Neuronal stem cell (in vitro differentiated cells): ENCODE measurements around the gene ZMYND10.
"Not testable (repeated sequence)": the region's sequence is repeated elsewhere in the genome, so short reads cannot be mapped to it uniquely, and the experiment has no call there.

Source experiments
- DNase-seq: peaks from one replicate; pipeline ENCODE4 v3.0.0-alpha.2; 2013; ENCODE audit warnings: low spot score
- H2AFZ ChIP-seq: one replicate; pipeline ENCODE4 v1.6.1; 2013; ENCODE audit warnings: mild to moderate bottlenecking, low read length, inconsistent platforms
- H2AK5ac ChIP-seq: 2 replicates; pipeline ENCODE4 v1.6.1; 2013; ENCODE audit warnings: low read depth, mild to moderate bottlenecking, inconsistent platforms, low read length, moderate library complexity, mixed read lengths
- H2BK120ac ChIP-seq: 2 replicates; pipeline ENCODE4 v1.6.1; 2013; ENCODE audit warnings: low read depth, mild to moderate bottlenecking, inconsistent platforms, low read length, moderate library complexity, mixed read lengths
- H2BK12ac ChIP-seq: one replicate; pipeline ENCODE4 v1.6.1; 2013; ENCODE audit warnings: low read length, inconsistent platforms
- H2BK15ac ChIP-seq: 2 replicates; pipeline ENCODE4 v1.6.1; 2013; ENCODE audit warnings: mild to moderate bottlenecking, low read length, inconsistent platforms, mixed read lengths
- H2BK5ac ChIP-seq: one replicate; pipeline ENCODE4 v1.6.1; 2013; ENCODE audit warnings: inconsistent platforms, mild to moderate bottlenecking, low read length, moderate library complexity
- H3K14ac ChIP-seq: one replicate; pipeline ENCODE4 v1.6.1; 2013; ENCODE audit warnings: low read length, inconsistent platforms
- H3K18ac ChIP-seq: 2 replicates; pipeline ENCODE4 v1.6.1; 2013; ENCODE audit warnings: low read length, inconsistent platforms
- H3K23ac ChIP-seq: 2 replicates; pipeline ENCODE4 v1.6.1; 2013; ENCODE audit warnings: low read depth, mild to moderate bottlenecking, mixed read lengths, low read length, inconsistent platforms; ENCODE audit not compliant: poor library complexity
- H3K27ac ChIP-seq: replicated peaks from 3 replicates; pipeline ENCODE4 v1.5.1; 2013; ENCODE audit warnings: low read length, inconsistent platforms
- H3K27me3 ChIP-seq, 3 experiments: 2 replicates each; pipeline ENCODE4 v1.6.1; 2013; ENCODE audit warnings: low read length in 3 of 3, mild to moderate bottlenecking in 2 of 3, inconsistent platforms in 1 of 3, low read depth in 1 of 3, mixed read lengths in 1 of 3, moderate library complexity in 1 of 3; ENCODE audit not compliant: control insufficient read depth in 3 of 3, insufficient read depth in 3 of 3
- H3K36me3 ChIP-seq, 2 donors: replicated peaks in 1 of 2; 2 replicates each; pipeline ENCODE4 v1.6.1; 2013; ENCODE audit warnings: low read length in 2 of 2; ENCODE audit not compliant: control insufficient read depth in 2 of 2, insufficient read depth in 2 of 2
- H3K4ac ChIP-seq: 2 replicates; pipeline ENCODE4 v1.6.1; 2013; ENCODE audit warnings: inconsistent platforms, mild to moderate bottlenecking, low read length, moderate library complexity
- H3K4me1 ChIP-seq, 2 donors: 1 replicate in 1 of 2; 2 replicates in 1 of 2; pipeline ENCODE4 v1.6.1; 2013; ENCODE audit warnings: low read length in 2 of 2, low read depth in 1 of 2; ENCODE audit not compliant: control insufficient read depth in 2 of 2, insufficient read depth in 1 of 2
- H3K4me2 ChIP-seq: one replicate; pipeline ENCODE4 v1.6.1; 2013; ENCODE audit warnings: mild to moderate bottlenecking, low read length, inconsistent platforms; ENCODE audit not compliant: insufficient read depth, poor library complexity, severe bottlenecking
- H3K4me3 ChIP-seq, 2 donors: 2 replicates each; pipeline ENCODE4 v1.5.1; 2013; ENCODE audit warnings: low read length in 2 of 2, mild to moderate bottlenecking in 2 of 2, inconsistent platforms in 1 of 2, moderate library complexity in 1 of 2
- H3K79me1 ChIP-seq: one replicate; pipeline ENCODE4 v1.6.1; 2013; ENCODE audit warnings: low read depth, mild to moderate bottlenecking, inconsistent platforms, low read length, moderate library complexity
- H3K9ac ChIP-seq: one replicate; pipeline ENCODE4 v1.6.1; 2013; ENCODE audit warnings: mild to moderate bottlenecking, low read depth, low read length, inconsistent platforms; ENCODE audit not compliant: poor library complexity
- H3K9me3 ChIP-seq, 2 donors: replicated peaks in 1 of 2; 2 replicates each; pipeline versions ENCODE3 to v1.6.1; 2013; ENCODE audit warnings: low read length in 2 of 2, mild to moderate bottlenecking in 2 of 2, inconsistent platforms in 1 of 2, low read depth in 1 of 2, mixed read lengths in 1 of 2, moderate library complexity in 1 of 2; ENCODE audit not compliant: control insufficient read depth in 2 of 2, insufficient read depth in 1 of 2
- H4K8ac ChIP-seq: one replicate; pipeline ENCODE4 v1.6.1; 2013; ENCODE audit warnings: low read depth, mild to moderate bottlenecking, inconsistent platforms, low read length, moderate library complexity
- H4K91ac ChIP-seq: one replicate; pipeline ENCODE4 v1.6.1; 2013; ENCODE audit warnings: low read length, low read depth, mild to moderate bottlenecking, inconsistent platforms; ENCODE audit not compliant: poor library complexity
- WGBS, 2 donors: extraction: QIAGEN DNeasy Blood & Tissue Kit; methylation state at CpG; one replicate each; pipeline ENCODE4 v1.1.7; 2013; ENCODE audit warnings: missing lambda C conversion rate in 2 of 2, mixed read lengths in 1 of 2; ENCODE audit not compliant: insufficient read length in 2 of 2, insufficient replicate concordance in 1 of 2; ENCODE audit errors: extremely low coverage in 2 of 2; 5-methylcytosine and 5-hydroxymethylcytosine counted together

ZMYND10 gene

GRCh38 chr3:50314342-50314741 is 31.2 kb downstream of the ZMYND10 start:
- Histone ChIP-seq H2BK120ac (no peak overlapping the region), H3K9ac (no peak overlapping the region), H3K4me3 (no peak overlapping the region), H3K9me3 (peaks cover 4 to 8% of the 10 kb centered on the region in 2 donors), H4K91ac (no peak overlapping the region), H4K8ac (no peak overlapping the region), H3K27me3 (no peaks in the 10 kb centered on the region), H3K4ac (no peak overlapping the region), H3K4me2 (no peak overlapping the region), H2AK5ac (no peak overlapping the region), H2BK12ac (no peak overlapping the region), H2BK15ac (no peak overlapping the region), H2BK5ac (peak overlapping the region; percentile 5), H3K14ac (peak overlapping the region; percentile 21), H3K23ac (no peak overlapping the region), H3K36me3 (peaks cover 44 to 56% of the 10 kb centered on the region in 2 donors), H3K27ac (no peak overlapping the region), H3K4me1 (peaks cover 0 to 14% of the 10 kb centered on the region in 2 donors), H3K79me1 (peaks cover 27% of the 10 kb centered on the region), H3K18ac (no peak overlapping the region), H2AFZ (no peak overlapping the region)
- DNase-seq, result no peak
- no CpG with 5 or more reads among the region's 3 CpGs for WGBS, 2 donors

DNA sequence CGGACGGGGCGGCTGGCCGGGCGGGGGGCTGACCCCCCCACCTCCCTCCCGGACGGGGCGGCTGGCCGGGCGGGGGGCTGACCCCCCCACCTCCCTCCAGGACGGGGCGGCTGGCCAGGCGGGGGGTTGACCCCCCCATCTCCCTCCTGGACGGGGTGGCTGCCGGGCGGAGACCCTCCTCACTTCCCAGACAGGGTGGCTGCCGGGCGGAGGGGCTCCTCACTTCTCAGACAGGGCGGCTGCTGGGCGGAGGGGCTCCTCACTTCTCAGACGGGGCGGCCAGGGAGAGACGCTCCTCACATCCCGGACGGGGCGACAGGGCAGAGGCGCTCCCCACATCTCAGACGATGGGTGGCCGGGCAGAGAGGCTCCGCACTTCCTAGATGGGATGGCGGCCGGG is 33.5 kb downstream of the ZMYND10 start:
- not testable (repeated sequence) for H3K9ac ChIP-seq, H3K4me1 ChIP-seq, H3K23ac ChIP-seq, H4K91ac ChIP-seq, H2AFZ ChIP-seq, H3K14ac ChIP-seq, H2BK15ac ChIP-seq, H3K27me3 ChIP-seq, H3K27ac ChIP-seq, H2BK5ac ChIP-seq, H2AK5ac ChIP-seq, H3K18ac ChIP-seq, DNase-seq, H3K4ac ChIP-seq, H2BK120ac ChIP-seq, H2BK12ac ChIP-seq, H4K8ac ChIP-seq, H3K4me3 ChIP-seq, H3K4me2 ChIP-seq
- peaks cover 12% of the 10 kb centered on the region for H3K79me1 ChIP-seq
- H3K9me3 ChIP-seq, result peaks cover 2 to 13% of the 10 kb centered on the region in 2 donors
- no CpG with 5 or more reads among the region's 32 CpGs for WGBS, 2 donors
- peaks cover 23 to 33% of the 10 kb centered on the region in 2 donors for H3K36me3 ChIP-seq

- H3K27me3 ChIP-seq, result no peaks in the 10 kb centered on the region
- H3K4me3 ChIP-seq, result no peak overlapping the region
- no peak overlapping the region for H3K18ac ChIP-seq
- peaks cover 2% of the 10 kb centered on the region in 2 donors for H3K36me3 ChIP-seq
- H3K14ac ChIP-seq, result no peak overlapping the region
- no peak overlapping the region for H2BK5ac ChIP-seq
- DNase-seq, result no peak
- peaks cover 0 to 7% of the 10 kb centered on the region in 2 donors for H3K9me3 ChIP-seq
- no peak overlapping the region for H3K23ac ChIP-seq
- no peak overlapping the region for H2AK5ac ChIP-seq
- H4K8ac ChIP-seq, result no peak overlapping the region
- H3K4me1 ChIP-seq, result peaks cover 8 to 12% of the 10 kb centered on the region in 2 donors
- no peak overlapping the region for H2AFZ ChIP-seq
- H3K27ac ChIP-seq, result no peak overlapping the region
- no peak overlapping the region for H2BK15ac ChIP-seq
- no peak overlapping the region for H2BK12ac ChIP-seq
- no peak overlapping the region for H3K4ac ChIP-seq
- no peak overlapping the region for H4K91ac ChIP-seq
- no peak overlapping the region for H2BK120ac ChIP-seq
- H3K4me2 ChIP-seq, result no peak overlapping the region
- H3K9ac ChIP-seq, result no peak overlapping the region
- H3K79me1 ChIP-seq, result no peaks in the 10 kb centered on the region
Measured at GRCh38 chr3:50304601-50305000, 40.9 kb downstream of the ZMYND10 start.

- H3K27me3 ChIP-seq, result no peaks in the 10 kb centered on the region
- no peaks in the 10 kb centered on the region for H3K9me3 ChIP-seq
- peak within 1 kb of the TSS; percentile 79 for H3K18ac ChIP-seq
- H3K4me1 ChIP-seq, result peaks cover 12 to 14% of the 10 kb centered on the region in 2 donors
- no peak within 1 kb of the TSS for H2AFZ ChIP-seq
- no peaks in the 10 kb centered on the region for H3K36me3 ChIP-seq
- H2BK120ac ChIP-seq, result no peak within 1 kb of the TSS
- WGBS, 2 donors, result no CpG with 5 or more reads among the region's 14 CpGs
- peak within 1 kb of the TSS; percentile 14 for H2BK12ac ChIP-seq
- H3K14ac ChIP-seq, result peak within 1 kb of the TSS; percentile 84
- H2AK5ac ChIP-seq, result peak within 1 kb of the TSS; percentile 96
- no peak within 1 kb of the TSS for H3K4me2 ChIP-seq
- H3K4ac ChIP-seq, result peak within 1 kb of the TSS; percentile 72
- no peak within 1 kb of the TSS for H3K4me3 ChIP-seq
- H3K23ac ChIP-seq, result peak within 1 kb of the TSS; percentile 60
- H3K79me1 ChIP-seq, result no peaks in the 10 kb centered on the region
- H3K9ac ChIP-seq, result peak within 1 kb of the TSS; percentile 78
- H4K91ac ChIP-seq, result no peak within 1 kb of the TSS
- H2BK15ac ChIP-seq, result peak within 1 kb of the TSS; percentile 69
- H3K27ac ChIP-seq, result peak within 1 kb of the TSS; percentile 50
- H4K8ac ChIP-seq, result peak within 1 kb of the TSS; percentile 45
- peak within 1 kb of the TSS; percentile 88 for H2BK5ac ChIP-seq
- no peak for DNase-seq
Measured at GRCh38 chr3:50303013-50303815, 42.3 kb downstream of the ZMYND10 start, which contains the start of gene HYAL1. Gene HYAL1, minus strand, starts transcription at chr3:50303574. Its CDS starts 618 bp downstream, at chr3:50302956.
